Astrocyte (in vitro differentiated cells and primary cell): Measurements from ENCODE around the gene OR56A4. TPM values are rescaled to one million over a fixed set of nuclear protein-coding genes. Genes with fewer than 3 reads are reported as not detected.
A peak's percentile ranks its signal among the peaks of the same experiment; 100 is the strongest.

Source experiments
- DNase-seq: peaks from one replicate; pipeline ENCODE4 v3.0.0-alpha.2; 2010; ENCODE audit warnings: low read depth
- FAIRE-seq: peaks from 2 replicates; lab custom pipeline; 2011; peaks lifted over from hg19 to GRCh38; lab: Jason Lieb, UNC
- H2AFZ ChIP-seq: 2 replicates; pipeline ENCODE4 v1.6.0; 2012; ENCODE audit warnings: low read depth, low read length, inconsistent platforms
- H3K27ac ChIP-seq: 2 replicates; pipeline ENCODE4 v1.5.1; 2011; ENCODE audit warnings: low read depth, low read length, inconsistent platforms
- H3K27me3 ChIP-seq: 2 replicates; pipeline ENCODE4 v1.6.0; 2011; ENCODE audit warnings: low read length, inconsistent platforms; ENCODE audit not compliant: insufficient read depth
- H3K36me3 ChIP-seq: 2 replicates; pipeline ENCODE4 v1.5.1; 2011; ENCODE audit warnings: low read length, inconsistent platforms; ENCODE audit not compliant: insufficient read depth
- H3K4me1 ChIP-seq: 2 replicates; pipeline ENCODE4 v1.5.1; 2011; ENCODE audit warnings: low read length, inconsistent platforms; ENCODE audit not compliant: insufficient read depth
- H3K4me2 ChIP-seq: 2 replicates; pipeline ENCODE4 v1.6.0; 2012; ENCODE audit warnings: low read length, inconsistent platforms
- H3K4me3 ChIP-seq: 2 replicates; pipeline ENCODE4 v1.5.1; 2011; ENCODE audit warnings: low read depth, mild to moderate bottlenecking, low read length, inconsistent platforms; ENCODE audit not compliant: insufficient read depth
- H3K79me2 ChIP-seq: 2 replicates; pipeline ENCODE4 v1.6.0; 2012; ENCODE audit warnings: mild to moderate bottlenecking, low read length, inconsistent platforms; ENCODE audit not compliant: insufficient read depth
- H3K9ac ChIP-seq: 2 replicates; pipeline ENCODE4 v1.6.0; 2012; ENCODE audit warnings: mild to moderate bottlenecking, low read length, inconsistent platforms
- H3K9me3 ChIP-seq: 2 replicates; pipeline ENCODE4 v1.5.1; 2012; ENCODE audit warnings: low read depth, mild to moderate bottlenecking, low read length, inconsistent platforms; ENCODE audit not compliant: insufficient read depth
- H4K20me1 ChIP-seq: 2 replicates; pipeline ENCODE4 v1.6.0; 2012; ENCODE audit warnings: low read length, inconsistent platforms; ENCODE audit not compliant: insufficient read depth
- H3K27ac Mint-ChIP-seq: one replicate; pipeline ENCODE4 v1.8.0; 2021; ENCODE audit warnings: mild to moderate bottlenecking, mixed read lengths; ENCODE audit not compliant: unreplicated experiment
- H3K27me3 Mint-ChIP-seq: one replicate; pipeline ENCODE4 v1.8.0; 2021; ENCODE audit warnings: low read depth, mixed read lengths; ENCODE audit not compliant: unreplicated experiment
- H3K36me3 Mint-ChIP-seq: one replicate; pipeline ENCODE4 v1.8.0; 2021; ENCODE audit warnings: low read depth, mixed read lengths; ENCODE audit not compliant: unreplicated experiment
- H3K4me1 Mint-ChIP-seq: one replicate; pipeline ENCODE4 v1.8.0; 2021; ENCODE audit warnings: low read depth, mixed read lengths; ENCODE audit not compliant: unreplicated experiment
- H3K4me3 Mint-ChIP-seq: one replicate; pipeline ENCODE4 v1.8.0; 2021; ENCODE audit warnings: mild to moderate bottlenecking, moderate library complexity, mixed read lengths; ENCODE audit not compliant: unreplicated experiment
- H3K9me3 Mint-ChIP-seq: one replicate; pipeline ENCODE4 v1.8.0; 2021; ENCODE audit warnings: mild to moderate bottlenecking, mixed read lengths; ENCODE audit not compliant: unreplicated experiment
- CTCF ChIP-seq: IDR thresholded peaks from 2 replicates; pipeline ENCODE4 v1.5.1; 2011; ENCODE audit warnings: low read depth, mild to moderate bottlenecking, inconsistent platforms, low read length, moderate library complexity; ENCODE audit not compliant: insufficient read depth
- EZH2 ChIP-seq: IDR thresholded peaks from 2 replicates; pipeline ENCODE4 v1.6.1; 2012; ENCODE audit warnings: mild to moderate bottlenecking, low read length, inconsistent platforms; ENCODE audit not compliant: insufficient read depth
- total RNA-seq: library from RNA; stranded (reverse); gene quantifications from 2 replicates; pipeline ENCODE4 v1.2.1, GENCODE V29; 2021

The OR56A4 gene
- total RNA-seq, 1 donor from 2014 or later = not detected

DNA sequence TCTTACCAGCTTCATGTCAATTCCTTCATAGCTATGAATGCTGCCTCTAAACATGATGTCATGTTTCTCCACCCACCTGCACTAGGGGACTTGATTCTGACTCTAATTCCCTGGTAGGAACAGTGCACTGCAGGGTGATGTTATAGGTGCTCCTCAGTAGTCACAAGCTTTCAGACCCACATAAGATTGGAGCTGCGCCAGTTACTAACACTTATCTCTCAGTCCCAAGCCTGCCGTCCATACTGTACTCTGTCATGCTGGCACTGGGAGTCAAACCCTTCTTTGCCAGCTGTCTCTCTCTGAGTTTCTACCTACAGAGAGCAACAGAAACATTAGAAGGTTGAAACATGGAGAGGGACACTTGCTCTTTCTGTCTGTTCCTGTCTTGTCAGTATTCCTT lies 18.3 kb upstream of the OR56A4 start:
- Histone ChIP-seq H3K36me3 (no peaks in the 10 kb centered on the region), H2AFZ (no peak overlapping the region), H3K4me3 (no peak overlapping the region), H3K27ac (no peak overlapping the region), H3K4me1 (no peaks in the 10 kb centered on the region), H3K79me2 (no peaks in the 10 kb centered on the region), H3K9me3 (no peaks in the 10 kb centered on the region), H4K20me1 (no peaks in the 10 kb centered on the region), H3K4me2 (no peak overlapping the region), H3K27me3 (no peaks in the 10 kb centered on the region), H3K9ac (no peak overlapping the region)
- no peak for FAIRE-seq
- Mint-ChIP-seq H3K27me3 (peaks cover 16% of the 10 kb centered on the region), H3K36me3 (no peaks in the 10 kb centered on the region), H3K4me3 (no peak overlapping the region), H3K27ac (no peak overlapping the region), H3K4me1 (no peaks in the 10 kb centered on the region), H3K9me3 (no peaks in the 10 kb centered on the region)
- TF ChIP-seq EZH2 (no peak), CTCF (no peak)
- no peak for DNase-seq

GRCh38 chr11:6022956-6023355 lies 16.2 kb upstream of the OR56A4 start:
- H3K79me2 ChIP-seq = no peaks in the 10 kb centered on the region
- H3K4me1 Mint-ChIP-seq = peaks cover 2% of the 10 kb centered on the region
- H3K27ac ChIP-seq = no peak overlapping the region
- H3K36me3 ChIP-seq = no peaks in the 10 kb centered on the region
- DNase-seq (peak; percentile 11), FAIRE-seq (no peak)
- H3K4me2 ChIP-seq = no peak overlapping the region
- no peaks in the 10 kb centered on the region for H3K9me3 ChIP-seq
- no peaks in the 10 kb centered on the region for H3K36me3 Mint-ChIP-seq
- H4K20me1 ChIP-seq = no peaks in the 10 kb centered on the region
- H3K9ac ChIP-seq = no peak overlapping the region
- H3K27me3 Mint-ChIP-seq = peaks cover 19% of the 10 kb centered on the region
- TF ChIP-seq CTCF (peak; percentile 47), EZH2 (no peak)
- H3K4me1 ChIP-seq = no peaks in the 10 kb centered on the region
- H3K27me3 ChIP-seq = no peaks in the 10 kb centered on the region
- no peak overlapping the region for H2AFZ ChIP-seq
- no peak overlapping the region for H3K27ac Mint-ChIP-seq
- no peak overlapping the region for H3K4me3 Mint-ChIP-seq
- no peaks in the 10 kb centered on the region for H3K9me3 Mint-ChIP-seq
- no peak overlapping the region for H3K4me3 ChIP-seq

DNA sequence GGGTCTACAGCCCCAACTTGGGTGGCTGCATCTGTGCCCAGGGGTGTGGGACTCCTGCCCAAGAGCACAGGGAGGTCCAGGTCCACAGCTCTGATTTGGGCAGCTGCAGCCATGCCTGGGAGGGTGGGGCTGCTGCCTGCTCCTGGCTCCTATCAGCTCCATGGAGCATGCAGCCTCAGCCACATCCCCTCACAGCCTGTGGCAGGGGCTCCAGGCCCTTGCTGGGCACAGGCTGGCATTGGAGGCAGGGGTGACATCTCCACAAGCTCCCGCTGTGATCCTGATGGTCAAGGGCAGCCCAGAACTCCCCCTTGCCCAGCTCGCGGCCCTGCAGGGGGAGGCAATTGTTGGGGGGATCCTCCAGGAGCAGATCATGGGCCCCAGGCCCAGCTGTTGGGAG lies 6.3 kb upstream of the OR56A4 start:
- H4K20me1 ChIP-seq = no peaks in the 10 kb centered on the region
- no peaks in the 10 kb centered on the region for H3K27me3 Mint-ChIP-seq
- H3K9ac ChIP-seq = no peak overlapping the region
- H3K36me3 ChIP-seq = no peaks in the 10 kb centered on the region
- no peak overlapping the region for H2AFZ ChIP-seq
- H3K79me2 ChIP-seq = no peaks in the 10 kb centered on the region
- H3K4me1 ChIP-seq = no peaks in the 10 kb centered on the region
- no peak overlapping the region for H3K27ac ChIP-seq
- H3K4me3 Mint-ChIP-seq = no peak overlapping the region
- peaks cover 4% of the 10 kb centered on the region for H3K9me3 Mint-ChIP-seq
- H3K4me3 ChIP-seq = no peak overlapping the region
- no peaks in the 10 kb centered on the region for H3K9me3 ChIP-seq
- H3K27ac Mint-ChIP-seq = no peak overlapping the region
- H3K4me1 Mint-ChIP-seq = no peaks in the 10 kb centered on the region
- no peak overlapping the region for H3K4me2 ChIP-seq
- no peaks in the 10 kb centered on the region for H3K36me3 Mint-ChIP-seq
- FAIRE-seq (no peak), DNase-seq (no peak)
- TF ChIP-seq EZH2 (no peak), CTCF (no peak)
- no peaks in the 10 kb centered on the region for H3K27me3 ChIP-seq
